Transverse colon (tissue), 4 donors: ENCODE measurements around the gene CELSR2.

Source experiments
- EP300 ChIP-seq: sonication (generic); formaldehyde crosslinking; IDR thresholded peaks from one replicate; pipeline ENCODE4 v1.6.1; 2017; ENCODE audit warnings: antibody characterized with exemption, low read depth
- POLR2A ChIP-seq: fragments of 450-650 bp; IDR thresholded peaks from one replicate; pipeline ENCODE4 v1.6.1; 2016; ENCODE audit warnings: antibody characterized with exemption, mild to moderate bottlenecking, moderate library complexity
- POLR2AphosphoS5 ChIP-seq, 3 donors: sonication (generic); formaldehyde crosslinking; IDR thresholded peaks; one replicate each; pipeline ENCODE4 v1.6.1; 2016; ENCODE audit warnings: antibody characterized with exemption in 3 of 3
- TF ChIP-seq, protein P1 (sequence below), 5 experiments: fragments of 200-600 bp in 3 of 5; fragments of 450-650 bp in 2 of 5; sonication (generic) in 3 of 5; IDR thresholded peaks; 1 replicate in 2 of 5; 2 replicates in 3 of 5; pipeline ENCODE4 v1.5.1; 2016 to 2017; ENCODE audit warnings: antibody characterized with exemption in 5 of 5, inconsistent platforms in 3 of 5, mild to moderate bottlenecking in 2 of 5, moderate library complexity in 1 of 5

- TF ChIP-seq POLR2A (no peak), POLR2AphosphoS5 (IDR thresholded peaks at IDR 0.05) (no peak), EP300 (no peak)
- TF ChIP-seq, protein P1, sequence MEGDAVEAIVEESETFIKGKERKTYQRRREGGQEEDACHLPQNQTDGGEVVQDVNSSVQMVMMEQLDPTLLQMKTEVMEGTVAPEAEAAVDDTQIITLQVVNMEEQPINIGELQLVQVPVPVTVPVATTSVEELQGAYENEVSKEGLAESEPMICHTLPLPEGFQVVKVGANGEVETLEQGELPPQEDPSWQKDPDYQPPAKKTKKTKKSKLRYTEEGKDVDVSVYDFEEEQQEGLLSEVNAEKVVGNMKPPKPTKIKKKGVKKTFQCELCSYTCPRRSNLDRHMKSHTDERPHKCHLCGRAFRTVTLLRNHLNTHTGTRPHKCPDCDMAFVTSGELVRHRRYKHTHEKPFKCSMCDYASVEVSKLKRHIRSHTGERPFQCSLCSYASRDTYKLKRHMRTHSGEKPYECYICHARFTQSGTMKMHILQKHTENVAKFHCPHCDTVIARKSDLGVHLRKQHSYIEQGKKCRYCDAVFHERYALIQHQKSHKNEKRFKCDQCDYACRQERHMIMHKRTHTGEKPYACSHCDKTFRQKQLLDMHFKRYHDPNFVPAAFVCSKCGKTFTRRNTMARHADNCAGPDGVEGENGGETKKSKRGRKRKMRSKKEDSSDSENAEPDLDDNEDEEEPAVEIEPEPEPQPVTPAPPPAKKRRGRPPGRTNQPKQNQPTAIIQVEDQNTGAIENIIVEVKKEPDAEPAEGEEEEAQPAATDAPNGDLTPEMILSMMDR (IDR thresholded peaks at IDR 0.05): no peak
Observed at GRCh38 chr1:109264379-109264755, 15.0 kb downstream of the CELSR2 start.
